LNCaP clone FGC (cell line): ENCODE results near the gene GARIN5A.
"Not testable (repeated sequence)": the region's sequence is repeated elsewhere in the genome, so short reads cannot be mapped to it uniquely, and the experiment has no call there.

Experiments used
- DNase-seq: peaks from one replicate; pipeline ENCODE4 v3.0.0-alpha.2; 2011; ENCODE audit warnings: low read depth
- H3K4me3 ChIP-seq: 2 replicates; pipeline ENCODE4 v1.5.1; 2011; ENCODE audit warnings: mild to moderate bottlenecking, low read depth, low read length, control low read depth
- CTCF ChIP-seq: IDR thresholded peaks from 2 replicates; pipeline ENCODE4 v1.5.1; 2012; ENCODE audit warnings: mild to moderate bottlenecking; ENCODE audit not compliant: control insufficient read depth, insufficient read depth; ENCODE audit errors: extremely low read depth

The GARIN5A gene

GRCh38 chr19:50444059-50444458 is 32.6 kb downstream of the GARIN5A start:
- no peak for DNase-seq
- H3K4me3 ChIP-seq: no peak overlapping the region
- no peak for TF ChIP-seq CTCF

GRCh38 chr19:50439130-50439529 is 37.5 kb downstream of the GARIN5A start:
- H3K4me3 ChIP-seq, DNase-seq: not testable (repeated sequence)

GRCh38 chr19:50437862-50438449 is 38.7 kb downstream of the GARIN5A start:
- TF ChIP-seq CTCF: no peak
- no peak for DNase-seq
- H3K4me3 ChIP-seq: no peak overlapping the region

- DNase-seq: no peak
- no peak for TF ChIP-seq CTCF
- H3K4me3 ChIP-seq: no peak overlapping the region
These were observed 41.0 kb downstream of the GARIN5A start for GRCh38 chr19:50435627-50436026.

- DNase-seq: no peak
- no peak for TF ChIP-seq CTCF
These were observed 41.4 kb downstream of the GARIN5A start for GRCh38 chr19:50435221-50435620.

GRCh38 chr19:50434525-50434924 is 42.1 kb downstream of the GARIN5A start:
- H3K4me3 ChIP-seq: no peak overlapping the region
- TF ChIP-seq CTCF: no peak
- DNase-seq: no peak

More at GRCh38 chr19:50435221-50435620, 41.4 kb downstream of the GARIN5A start:
- no peak overlapping the region for H3K4me3 ChIP-seq

- no peak overlapping the region for H3K4me3 ChIP-seq
- DNase-seq: no peak
- no peak for TF ChIP-seq CTCF
These were observed 43.2 kb downstream of the GARIN5A start for GRCh38 chr19:50433201-50434180.
